ENCODE data around the gene FAM227B.

GRCh38 chr15:49278751-49279150 is 341.9 kb downstream of the FAM227B start:
- TF ChIP-seq CTCF (IDR thresholded peaks at IDR 0.05), result no peak
- no peak for TF ChIP-seq EZH2 (IDR thresholded peaks at IDR 0.05)
- no peak for TF ChIP-seq EZH2phosphoT487 (IDR thresholded peaks at IDR 0.05)
